GM12801 (cell line): ENCODE results near the gene UROC1.

Experiments used
- TF ChIP-seq, protein P1 (sequence below): IDR thresholded peaks from one replicate; pipeline ENCODE4 v1.5.1; 2011; ENCODE audit warnings: control low read depth; ENCODE audit not compliant: insufficient read length; ENCODE audit errors: extremely low read depth

Gene UROC1

DNA sequence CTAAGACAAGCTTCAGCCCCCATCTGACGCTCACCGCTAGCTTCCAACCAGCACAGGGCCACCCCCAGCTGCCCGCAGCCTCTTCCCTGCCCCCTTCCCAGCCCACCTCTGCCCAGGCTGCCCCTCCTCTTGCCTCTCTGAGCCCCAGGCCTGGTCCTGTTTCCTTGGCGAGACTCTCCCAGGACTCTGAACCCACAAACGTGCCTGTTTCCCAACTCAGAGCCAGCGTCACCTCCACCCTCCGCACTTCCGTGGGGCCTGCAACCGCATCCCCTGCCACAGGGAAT, 76.9 kb downstream of the UROC1 start:
- TF ChIP-seq, protein P1, sequence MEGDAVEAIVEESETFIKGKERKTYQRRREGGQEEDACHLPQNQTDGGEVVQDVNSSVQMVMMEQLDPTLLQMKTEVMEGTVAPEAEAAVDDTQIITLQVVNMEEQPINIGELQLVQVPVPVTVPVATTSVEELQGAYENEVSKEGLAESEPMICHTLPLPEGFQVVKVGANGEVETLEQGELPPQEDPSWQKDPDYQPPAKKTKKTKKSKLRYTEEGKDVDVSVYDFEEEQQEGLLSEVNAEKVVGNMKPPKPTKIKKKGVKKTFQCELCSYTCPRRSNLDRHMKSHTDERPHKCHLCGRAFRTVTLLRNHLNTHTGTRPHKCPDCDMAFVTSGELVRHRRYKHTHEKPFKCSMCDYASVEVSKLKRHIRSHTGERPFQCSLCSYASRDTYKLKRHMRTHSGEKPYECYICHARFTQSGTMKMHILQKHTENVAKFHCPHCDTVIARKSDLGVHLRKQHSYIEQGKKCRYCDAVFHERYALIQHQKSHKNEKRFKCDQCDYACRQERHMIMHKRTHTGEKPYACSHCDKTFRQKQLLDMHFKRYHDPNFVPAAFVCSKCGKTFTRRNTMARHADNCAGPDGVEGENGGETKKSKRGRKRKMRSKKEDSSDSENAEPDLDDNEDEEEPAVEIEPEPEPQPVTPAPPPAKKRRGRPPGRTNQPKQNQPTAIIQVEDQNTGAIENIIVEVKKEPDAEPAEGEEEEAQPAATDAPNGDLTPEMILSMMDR, result no peak

DNA sequence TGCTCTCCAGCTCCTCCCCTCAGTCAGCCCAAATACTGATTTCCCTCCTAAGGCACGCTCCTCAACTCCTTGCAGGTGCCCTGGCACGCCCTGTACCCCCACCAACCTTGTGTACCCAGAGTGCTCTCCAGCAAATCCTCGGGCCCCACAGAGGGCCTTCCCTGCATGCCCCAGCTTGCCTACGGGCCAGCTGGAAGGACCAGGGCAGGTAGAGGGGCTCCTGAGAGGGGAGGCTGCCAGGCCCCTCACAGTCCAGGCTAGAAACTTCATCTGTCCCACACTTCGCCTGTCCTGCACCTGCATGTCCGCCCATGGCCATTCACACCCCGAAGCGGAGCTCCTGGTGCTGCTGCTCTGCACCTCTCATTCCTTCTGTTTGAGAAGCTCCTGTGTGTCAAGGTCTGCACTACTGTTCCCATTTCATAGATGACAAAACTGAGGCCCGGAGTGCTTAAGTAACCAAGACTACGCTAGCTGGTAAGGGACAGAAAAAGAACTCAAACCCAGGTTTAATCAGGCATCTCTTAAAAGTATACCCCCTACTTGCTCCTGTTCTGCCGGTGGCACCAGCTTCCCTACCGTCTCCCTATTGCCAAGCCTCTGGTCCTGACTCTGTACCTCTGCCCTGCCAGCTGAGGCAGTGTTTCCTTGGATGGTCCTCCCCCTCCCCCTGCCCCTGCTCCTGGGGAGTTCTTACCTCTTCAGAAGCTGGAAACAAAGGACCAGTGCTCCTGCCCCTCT, 77.4 kb downstream of the UROC1 start:
- TF ChIP-seq, protein P1, result no peak

DNA sequence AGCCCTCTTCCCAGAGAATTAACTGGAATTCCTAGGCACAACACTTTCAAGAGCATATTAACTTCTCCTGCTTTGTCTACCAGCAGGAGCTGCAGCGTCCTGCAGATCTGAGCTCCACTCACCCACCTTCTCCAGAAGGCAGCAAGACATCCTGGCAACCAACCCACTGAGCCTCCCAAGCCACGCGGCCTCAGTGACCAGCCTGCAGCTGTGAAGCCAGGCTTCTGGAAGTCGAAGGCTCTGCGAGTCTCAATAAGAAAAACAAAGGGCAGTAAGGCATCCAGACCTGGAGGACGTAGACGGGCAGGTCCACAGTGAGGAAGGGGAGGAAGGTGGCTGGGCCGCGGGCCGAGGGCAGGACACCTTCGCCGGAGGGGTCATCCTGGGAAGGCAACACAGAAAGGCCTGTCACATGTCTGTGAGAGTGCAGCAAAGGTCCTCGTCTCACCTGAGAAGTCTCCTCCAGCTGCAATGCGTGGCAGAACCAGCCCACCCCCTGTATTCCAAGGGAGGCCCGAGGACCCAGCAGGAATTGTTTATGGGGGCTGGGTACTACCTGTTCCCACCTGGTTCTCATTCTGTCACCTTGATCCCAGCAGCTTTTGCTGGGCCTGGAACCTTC, 78.1 kb downstream of the UROC1 start:
- TF ChIP-seq, protein P1, result no peak

DNA sequence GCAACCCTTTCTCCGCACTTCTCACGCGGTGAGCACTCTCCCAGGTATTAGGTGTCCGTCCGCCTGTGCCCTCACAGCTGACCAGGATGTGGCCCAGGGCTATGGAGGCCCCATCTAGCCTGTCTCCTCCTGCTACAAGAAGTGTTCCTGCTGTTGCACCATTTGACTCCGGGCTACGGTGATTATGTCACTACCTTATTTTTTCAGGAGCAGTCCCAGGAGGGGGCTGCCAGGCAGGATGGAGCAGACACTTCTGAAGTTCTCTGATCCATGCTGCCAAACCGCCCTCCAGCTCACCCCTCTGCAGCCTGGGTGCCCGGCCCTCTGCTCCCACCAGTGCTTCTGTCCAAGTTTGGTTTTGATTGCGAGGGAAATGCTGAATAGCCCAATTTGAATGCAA, 78.8 kb downstream of the UROC1 start:
- TF ChIP-seq, protein P1, result no peak

DNA sequence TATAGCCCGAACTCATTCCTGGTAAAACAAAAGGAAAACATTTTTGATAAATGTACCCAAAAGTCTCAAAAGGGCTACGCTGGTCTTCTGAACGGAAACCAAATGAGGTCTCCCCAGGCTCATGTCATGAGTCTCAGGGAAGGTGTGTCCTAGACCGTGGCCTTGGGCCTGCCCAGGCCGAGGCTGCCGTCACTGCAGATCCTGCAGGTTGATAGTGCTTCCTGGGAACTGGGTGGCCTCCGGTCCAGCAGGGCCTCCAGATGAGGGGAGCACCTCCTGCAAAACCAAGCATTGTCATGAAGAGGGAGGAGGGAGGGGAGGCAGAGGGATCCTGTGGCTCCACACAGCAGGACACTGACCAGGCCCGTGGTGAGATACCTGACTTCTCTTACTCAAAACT, 79.4 kb downstream of the UROC1 start:
- TF ChIP-seq, protein P1, result no peak

DNA sequence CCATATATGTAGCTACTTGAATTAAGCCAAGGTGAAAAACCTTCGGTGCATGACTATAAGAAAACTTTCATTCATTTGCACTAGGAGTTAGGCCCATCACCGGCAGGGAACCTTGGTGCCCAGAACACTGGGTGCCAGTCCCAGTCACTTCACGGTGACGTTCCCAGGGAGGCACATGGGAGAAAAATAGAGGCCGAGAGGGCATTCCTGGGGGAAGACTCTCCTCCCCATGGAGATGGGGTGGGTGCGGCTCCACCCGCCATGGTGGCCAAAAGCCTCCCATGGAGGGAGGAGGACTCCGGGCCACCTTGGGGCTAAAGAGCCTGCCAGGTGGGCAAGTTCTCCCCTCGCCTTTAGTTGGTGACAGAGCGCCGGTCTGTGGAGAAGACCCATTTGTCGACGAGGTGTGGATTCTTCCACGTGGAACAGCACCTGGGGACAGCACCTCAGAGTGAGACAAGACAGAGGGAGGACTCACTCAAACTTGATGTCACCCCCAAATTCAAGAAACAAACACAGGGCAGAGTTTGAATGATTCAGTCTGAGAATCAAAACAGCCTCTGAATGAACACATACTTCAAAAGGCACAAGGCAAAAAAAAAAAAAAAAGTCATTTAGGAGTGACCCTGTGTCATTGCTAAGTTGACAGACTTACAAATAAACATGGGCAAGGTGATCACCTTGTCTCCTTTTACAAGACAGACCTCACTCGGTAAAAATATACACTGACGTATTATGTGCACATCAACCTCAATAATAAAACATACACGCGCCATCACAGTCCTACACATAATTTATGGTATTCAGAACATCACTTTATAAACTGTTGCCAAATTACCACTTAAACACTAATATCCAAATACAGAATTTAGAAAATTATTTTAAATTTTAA, 80.5 kb downstream of the UROC1 start:
- TF ChIP-seq, protein P1, result no peak
